ENCODE data around the gene TM4SF18. TPM values are rescaled to one million over a fixed set of nuclear protein-coding genes. Genes with fewer than 3 reads are reported as not detected.

The TM4SF18 gene
- 0.17 and 0.23 TPM in 2 replicates for polyA plus RNA-seq (2013)

DNA sequence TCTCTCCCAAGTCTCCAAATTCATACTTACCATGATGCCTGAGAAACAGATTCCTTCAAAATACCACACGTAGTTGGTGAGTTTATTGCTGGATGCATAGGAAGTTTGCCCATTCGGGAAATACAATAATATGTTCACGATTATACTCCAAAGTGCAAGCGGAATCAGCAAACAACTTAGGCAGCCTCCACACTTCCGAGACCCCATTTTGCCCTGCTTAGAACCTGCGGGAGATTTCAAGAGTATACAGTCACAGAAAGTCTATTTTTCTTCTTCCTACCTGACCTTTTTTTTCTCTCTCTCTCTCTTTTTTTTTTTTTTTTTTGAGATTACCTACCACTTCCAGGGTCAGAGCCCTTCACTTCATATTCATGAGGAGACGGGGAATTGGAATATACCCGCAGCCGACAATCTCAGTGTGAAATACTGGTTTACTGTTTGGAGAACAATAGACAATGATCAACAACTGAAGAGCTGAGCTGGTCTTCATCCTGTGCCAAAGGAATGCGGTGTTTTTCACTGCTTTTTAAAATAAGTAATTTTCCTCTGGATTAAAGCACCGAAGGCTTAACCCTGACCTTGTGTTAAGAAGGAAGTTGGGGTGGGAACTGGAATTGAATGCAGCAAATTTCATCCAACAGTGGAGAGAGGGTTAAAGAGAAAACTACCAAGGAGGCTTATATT, at the start of gene TM4SF18:
TSS of gene TM4SF18 (minus strand) at position 461 of the 684 bp plus-strand sequence. CDS start at position 207, 254 bp downstream.
- no peak within 1 kb of the TSS for H3K4me2 ChIP-seq (ENCODE audit: low read length)
- no peak within 1 kb of the TSS for H4K8ac ChIP-seq (ENCODE audit: low read depth, low read length)
- DNase-seq, result no peak
- no peak within 1 kb of the TSS for H2AFZ ChIP-seq (ENCODE audit: insufficient read depth, low read length, poor library complexity)
- H2BK12ac ChIP-seq (ENCODE audit: low read length), result no peak within 1 kb of the TSS
- WGBS (ENCODE audit: extremely low coverage, insufficient coverage, insufficient read length), result no CpG with 5 or more reads among the region's 11 CpGs
- no peak within 1 kb of the TSS for H4K91ac ChIP-seq (ENCODE audit: low read depth, low read length)
- no peaks in the 10 kb centered on the region for H3K9me3 ChIP-seq (ENCODE audit: insufficient read depth, low read depth, low read length)
- no peak within 1 kb of the TSS for H3K18ac ChIP-seq (ENCODE audit: low read length)
- H3K79me1 ChIP-seq (ENCODE audit: low read length), result no peaks in the 10 kb centered on the region
- peaks cover 2% of the 10 kb centered on the region in 2 experiments for H3K4me1 ChIP-seq (ENCODE audit: control insufficient read depth in 1 of 2, insufficient read depth in 2 of 2, low read length in 2 of 2)
- no peak within 1 kb of the TSS for H2BK120ac ChIP-seq (ENCODE audit: insufficient read depth, low read length, poor library complexity)
- no peak within 1 kb of the TSS for H3K23ac ChIP-seq (ENCODE audit: low read length)
- H3K9ac ChIP-seq (ENCODE audit: low read length), result no peak within 1 kb of the TSS
- no peak within 1 kb of the TSS for H2BK5ac ChIP-seq (ENCODE audit: low read depth, low read length, poor library complexity)
- H3K36me3 ChIP-seq (ENCODE audit: control insufficient read depth in 1 of 2, insufficient read depth in 2 of 2, low read length in 2 of 2), result no peaks in the 10 kb centered on the region
- no peak within 1 kb of the TSS for H3K27ac ChIP-seq (ENCODE audit: low read depth, low read length)
- H3K79me2 ChIP-seq (ENCODE audit: control insufficient read depth, insufficient read depth, low read length, poor library complexity), result no peaks in the 10 kb centered on the region
- H4K12ac ChIP-seq (ENCODE audit: low read depth, low read length), result no peak within 1 kb of the TSS
- no peak within 1 kb of the TSS for H3K4me3 ChIP-seq (ENCODE audit: low read depth, low read length)
- H3K27me3 ChIP-seq (ENCODE audit: insufficient read depth, low read length), result no peaks in the 10 kb centered on the region
- H3K14ac ChIP-seq (ENCODE audit: low read length), result no peak within 1 kb of the TSS
- no peak within 1 kb of the TSS for H3K4ac ChIP-seq (ENCODE audit: low read depth, low read length)
- no peak within 1 kb of the TSS for H2AK5ac ChIP-seq (ENCODE audit: low read length)

DNA sequence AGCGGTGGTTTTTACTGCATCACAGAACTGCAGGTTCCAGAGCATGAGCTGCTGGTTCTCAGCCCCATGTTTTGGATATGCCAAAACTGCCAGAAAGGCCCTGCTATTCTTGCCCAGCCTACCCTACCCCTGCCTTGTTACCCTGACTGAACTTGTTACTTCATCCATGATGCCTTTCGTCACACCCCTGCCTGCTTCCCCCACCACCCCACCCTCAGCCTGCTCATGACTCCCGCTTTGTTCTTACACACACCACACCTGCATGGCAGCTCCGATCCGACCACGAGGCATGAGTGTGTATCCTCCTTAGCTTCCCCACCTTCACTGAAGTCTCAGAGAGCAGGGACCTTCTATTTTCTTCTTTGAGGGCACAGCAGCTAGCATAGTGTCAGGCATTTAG, 49.1 kb upstream of the TM4SF18 start:
- Histone ChIP-seq H4K12ac (ENCODE audit: low read depth, low read length) (no peak overlapping the region), H3K36me3 (ENCODE audit: control insufficient read depth in 1 of 2, insufficient read depth in 2 of 2, low read length in 2 of 2) (no peaks in the 10 kb centered on the region), H3K9ac (ENCODE audit: low read length) (no peak overlapping the region), H3K79me2 (ENCODE audit: control insufficient read depth, insufficient read depth, low read length, poor library complexity) (no peaks in the 10 kb centered on the region), H3K9me3 (ENCODE audit: insufficient read depth, low read depth, low read length) (peaks cover 2% of the 10 kb centered on the region), H3K79me1 (ENCODE audit: low read length) (peaks cover 13% of the 10 kb centered on the region), H3K23ac (ENCODE audit: low read length) (no peak overlapping the region), H3K27me3 (ENCODE audit: insufficient read depth, low read length) (no peaks in the 10 kb centered on the region), H3K4me1 (ENCODE audit: control insufficient read depth in 1 of 2, insufficient read depth in 2 of 2, low read length in 2 of 2) (peaks cover 7 to 22% of the 10 kb centered on the region in 2 experiments), H3K18ac (ENCODE audit: low read length) (peak overlapping the region; percentile 29), H3K4ac (ENCODE audit: low read depth, low read length) (no peak overlapping the region), H3K27ac (ENCODE audit: low read depth, low read length) (no peak overlapping the region), H2BK5ac (ENCODE audit: low read depth, low read length, poor library complexity) (no peak overlapping the region), H3K14ac (ENCODE audit: low read length) (no peak overlapping the region), H2BK12ac (ENCODE audit: low read length) (no peak overlapping the region), H4K91ac (ENCODE audit: low read depth, low read length) (peak overlapping the region; percentile 35), H3K4me2 (ENCODE audit: low read length) (no peak overlapping the region), H2AFZ (ENCODE audit: insufficient read depth, low read length, poor library complexity) (no peak overlapping the region), H3K4me3 (ENCODE audit: low read depth, low read length) (no peak overlapping the region), H4K8ac (ENCODE audit: low read depth, low read length) (no peak overlapping the region), H2BK120ac (ENCODE audit: insufficient read depth, low read length, poor library complexity) (no peak overlapping the region), H2AK5ac (ENCODE audit: low read length) (no peak overlapping the region)
- no peak for DNase-seq
- WGBS (ENCODE audit: extremely low coverage, insufficient coverage, insufficient read length), result no CpG with 5 or more reads among the region's 6 CpGs

- Histone ChIP-seq H2AFZ (ENCODE audit: insufficient read depth, low read length, poor library complexity) (no peak overlapping the region), H3K4ac (ENCODE audit: low read depth, low read length) (no peak overlapping the region), H3K79me1 (ENCODE audit: low read length) (peaks cover 11% of the 10 kb centered on the region), H2BK5ac (ENCODE audit: low read depth, low read length, poor library complexity) (no peak overlapping the region), H3K27ac (ENCODE audit: low read depth, low read length) (no peak overlapping the region), H3K14ac (ENCODE audit: low read length) (no peak overlapping the region), H3K4me1 (ENCODE audit: control insufficient read depth in 1 of 2, insufficient read depth in 2 of 2, low read length in 2 of 2) (peaks cover 5 to 23% of the 10 kb centered on the region in 2 experiments), H4K12ac (ENCODE audit: low read depth, low read length) (no peak overlapping the region), H2BK120ac (ENCODE audit: insufficient read depth, low read length, poor library complexity) (no peak overlapping the region), H3K79me2 (ENCODE audit: control insufficient read depth, insufficient read depth, low read length, poor library complexity) (no peaks in the 10 kb centered on the region), H3K23ac (ENCODE audit: low read length) (no peak overlapping the region), H4K91ac (ENCODE audit: low read depth, low read length) (no peak overlapping the region), H3K4me3 (ENCODE audit: low read depth, low read length) (no peak overlapping the region), H2AK5ac (ENCODE audit: low read length) (no peak overlapping the region), H3K4me2 (ENCODE audit: low read length) (no peak overlapping the region), H2BK12ac (ENCODE audit: low read length) (no peak overlapping the region), H4K8ac (ENCODE audit: low read depth, low read length) (no peak overlapping the region), H3K36me3 (ENCODE audit: control insufficient read depth in 1 of 2, insufficient read depth in 2 of 2, low read length in 2 of 2) (no peaks in the 10 kb centered on the region), H3K9me3 (ENCODE audit: insufficient read depth, low read depth, low read length) (peaks cover 2% of the 10 kb centered on the region), H3K18ac (ENCODE audit: low read length) (no peak overlapping the region), H3K9ac (ENCODE audit: low read length) (no peak overlapping the region), H3K27me3 (ENCODE audit: insufficient read depth, low read length) (no peaks in the 10 kb centered on the region)
- DNase-seq, result peak; percentile 2 to 61
- WGBS (ENCODE audit: extremely low coverage, insufficient coverage, insufficient read length), result no CpG with 5 or more reads among the region's 4 CpGs
Observed at GRCh38 chr3:149382101-149382467, 48.6 kb upstream of the TM4SF18 start.

- no peak overlapping the region for H4K12ac ChIP-seq (ENCODE audit: low read depth, low read length)
- no peak overlapping the region for H3K23ac ChIP-seq (ENCODE audit: low read length)
- H2AFZ ChIP-seq (ENCODE audit: insufficient read depth, low read length, poor library complexity), result no peak overlapping the region
- H3K14ac ChIP-seq (ENCODE audit: low read length), result no peak overlapping the region
- no peaks in the 10 kb centered on the region for H3K79me2 ChIP-seq (ENCODE audit: control insufficient read depth, insufficient read depth, low read length, poor library complexity)
- H2BK5ac ChIP-seq (ENCODE audit: low read depth, low read length, poor library complexity), result no peak overlapping the region
- no CpG with 5 or more reads among the region's 6 CpGs for WGBS (ENCODE audit: extremely low coverage, insufficient coverage, insufficient read length)
- H3K4ac ChIP-seq (ENCODE audit: low read depth, low read length), result no peak overlapping the region
- H3K79me1 ChIP-seq (ENCODE audit: low read length), result peaks cover 7% of the 10 kb centered on the region
- no peaks in the 10 kb centered on the region for H3K36me3 ChIP-seq (ENCODE audit: control insufficient read depth in 1 of 2, insufficient read depth in 2 of 2, low read length in 2 of 2)
- H4K8ac ChIP-seq (ENCODE audit: low read depth, low read length), result no peak overlapping the region
- no peak overlapping the region for H4K91ac ChIP-seq (ENCODE audit: low read depth, low read length)
- H3K4me2 ChIP-seq (ENCODE audit: low read length), result no peak overlapping the region
- H2BK120ac ChIP-seq (ENCODE audit: insufficient read depth, low read length, poor library complexity), result no peak overlapping the region
- peaks cover 5 to 19% of the 10 kb centered on the region in 2 experiments for H3K4me1 ChIP-seq (ENCODE audit: control insufficient read depth in 1 of 2, insufficient read depth in 2 of 2, low read length in 2 of 2)
- no peak overlapping the region for H3K27ac ChIP-seq (ENCODE audit: low read depth, low read length)
- no peak overlapping the region for H2AK5ac ChIP-seq (ENCODE audit: low read length)
- peaks cover 2% of the 10 kb centered on the region for H3K9me3 ChIP-seq (ENCODE audit: insufficient read depth, low read depth, low read length)
- no peak for DNase-seq
- H3K27me3 ChIP-seq (ENCODE audit: insufficient read depth, low read length), result no peaks in the 10 kb centered on the region
- H3K9ac ChIP-seq (ENCODE audit: low read length), result no peak overlapping the region
- H3K4me3 ChIP-seq (ENCODE audit: low read depth, low read length), result no peak overlapping the region
- H3K18ac ChIP-seq (ENCODE audit: low read length), result no peak overlapping the region
- H2BK12ac ChIP-seq (ENCODE audit: low read length), result no peak overlapping the region
Observed at GRCh38 chr3:149381173-149382100, 48.0 kb upstream of the TM4SF18 start.

Measured in trophoblast cell (in vitro differentiated cells and primary cell).